AG10803 (cell line): Measurements from ENCODE around the gene BORCS5.
"Not testable (repeated sequence)": the region's sequence is repeated elsewhere in the genome, so short reads cannot be mapped to it uniquely, and the experiment has no call there.

Experiments
- DNase-seq: peaks from one replicate; pipeline ENCODE4 v3.0.0; 2010; ENCODE audit warnings: low read depth
- H3K4me3 ChIP-seq: 2 replicates; pipeline ENCODE4 v1.5.1; 2011; ENCODE audit warnings: mild to moderate bottlenecking, low read length, control low read depth
- CTCF ChIP-seq: conservative IDR thresholded peaks from 2 replicates; pipeline ENCODE4 v1.5.1; 2011; ENCODE audit warnings: mild to moderate bottlenecking, low read length, control low read depth, inconsistent platforms

BORCS5 gene

DNA sequence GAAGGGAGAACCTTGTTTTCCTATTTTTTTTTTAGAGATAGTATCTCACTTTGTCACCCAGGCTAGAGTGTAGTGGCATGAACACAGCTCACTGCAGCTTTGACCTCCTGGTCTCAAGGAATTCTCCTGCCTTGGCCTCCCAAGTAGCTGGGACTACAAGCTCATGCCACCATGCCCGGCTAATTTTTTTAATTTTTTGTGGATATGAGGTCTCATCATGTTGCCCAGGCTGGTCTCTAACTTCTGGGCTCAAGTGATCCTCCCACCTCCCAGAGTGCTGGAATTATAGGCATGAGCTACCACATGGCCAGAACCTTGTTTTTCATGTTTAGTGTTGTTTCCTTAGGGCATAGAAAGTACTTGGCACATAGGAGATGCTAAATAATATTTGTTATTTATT lies 20.4 kb upstream of the BORCS5 start:
- no peak for TF ChIP-seq CTCF
- DNase-seq: no peak
- no peak overlapping the region for H3K4me3 ChIP-seq

GRCh38 chr12:12338527-12339168 lies 18.2 kb upstream of the BORCS5 start:
- TF ChIP-seq CTCF: no peak
- no peak for DNase-seq
- no peak overlapping the region for H3K4me3 ChIP-seq

DNA sequence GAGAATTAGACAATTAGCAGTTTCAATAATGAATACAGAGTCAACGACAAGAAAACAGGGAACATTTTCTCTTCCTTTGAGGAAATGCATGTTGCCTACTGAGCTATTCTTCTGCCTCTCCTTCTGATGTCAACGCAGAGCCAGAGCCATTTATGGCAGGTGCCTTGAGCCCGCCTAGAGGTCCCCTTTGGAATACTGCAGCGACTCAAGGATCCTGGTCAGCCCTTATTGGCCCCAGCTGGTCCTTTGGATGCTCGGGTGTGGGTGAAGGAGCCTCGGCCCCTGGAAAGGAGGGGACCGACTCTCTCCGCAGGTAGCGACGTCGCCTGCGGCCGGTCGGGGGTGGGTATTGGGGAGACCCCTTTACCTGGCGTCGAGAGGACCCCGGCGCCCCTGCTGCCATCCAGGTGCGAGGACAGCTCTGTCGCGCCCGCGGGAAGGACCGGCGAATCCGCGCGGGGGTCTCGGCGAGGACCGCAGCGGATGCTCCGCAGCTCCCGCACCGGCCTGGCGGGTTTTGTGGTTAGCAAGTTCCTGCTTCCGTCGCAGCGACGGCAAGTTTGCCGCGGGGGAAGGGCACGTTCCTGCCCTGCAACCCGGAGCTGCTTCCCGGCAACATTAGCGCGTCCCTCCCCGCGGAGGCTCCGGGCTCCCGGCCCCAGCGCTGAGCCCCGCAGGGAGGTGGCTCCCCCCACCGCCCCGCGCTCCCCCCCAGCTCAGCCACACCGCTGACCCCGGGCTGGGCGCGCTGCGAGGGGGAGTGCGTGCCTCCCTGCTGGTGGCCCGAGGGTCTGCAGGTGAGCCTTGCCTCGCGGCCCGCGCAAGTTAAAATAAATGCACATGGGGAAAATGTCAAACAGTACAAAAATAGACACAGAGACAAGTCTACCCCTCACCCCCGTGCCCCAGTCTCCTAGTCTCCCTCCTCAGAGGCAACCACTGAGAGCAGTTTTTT lies 6.9 kb upstream of the BORCS5 start, which contains the start of gene MANSC1:
MANSC1 (minus strand) TSS at position 532 of the 955 bp plus-strand sequence. CDS start 6,928 bp downstream, outside the sequence.
- TF ChIP-seq CTCF: peak; percentile 33
- H3K4me3 ChIP-seq: peak within 1 kb of the TSS; percentile 68
- DNase-seq: peak; percentile 29

DNA sequence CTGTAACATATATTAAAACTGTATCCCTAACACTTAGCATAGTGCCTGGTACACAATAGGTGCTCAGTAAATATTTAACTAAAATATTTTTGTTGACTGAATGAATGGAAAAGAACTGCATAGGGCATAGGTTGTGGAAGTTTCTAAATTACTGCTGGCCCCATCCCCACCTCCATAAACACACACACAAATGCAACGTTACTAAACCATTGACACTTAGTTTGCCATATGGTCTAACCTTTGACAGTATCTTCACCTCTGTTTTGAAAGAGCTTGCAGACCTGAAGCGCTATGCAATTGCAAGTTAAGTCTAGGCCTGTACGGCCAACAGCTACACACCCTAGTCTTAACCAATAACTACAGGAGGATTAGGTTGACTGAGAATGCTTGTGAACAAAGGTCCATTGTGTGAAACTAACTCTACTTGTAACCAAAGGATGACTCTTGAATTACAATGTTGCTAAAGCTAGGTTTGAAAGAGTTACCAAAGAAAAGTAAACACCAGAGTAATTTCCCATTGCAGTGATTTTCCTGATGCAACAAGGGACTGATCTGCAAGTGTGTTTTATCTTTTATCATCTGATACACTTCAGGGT lies 5.9 kb upstream of the BORCS5 start:
- no peak overlapping the region for H3K4me3 ChIP-seq
- DNase-seq: no peak
- no peak for TF ChIP-seq CTCF

DNA sequence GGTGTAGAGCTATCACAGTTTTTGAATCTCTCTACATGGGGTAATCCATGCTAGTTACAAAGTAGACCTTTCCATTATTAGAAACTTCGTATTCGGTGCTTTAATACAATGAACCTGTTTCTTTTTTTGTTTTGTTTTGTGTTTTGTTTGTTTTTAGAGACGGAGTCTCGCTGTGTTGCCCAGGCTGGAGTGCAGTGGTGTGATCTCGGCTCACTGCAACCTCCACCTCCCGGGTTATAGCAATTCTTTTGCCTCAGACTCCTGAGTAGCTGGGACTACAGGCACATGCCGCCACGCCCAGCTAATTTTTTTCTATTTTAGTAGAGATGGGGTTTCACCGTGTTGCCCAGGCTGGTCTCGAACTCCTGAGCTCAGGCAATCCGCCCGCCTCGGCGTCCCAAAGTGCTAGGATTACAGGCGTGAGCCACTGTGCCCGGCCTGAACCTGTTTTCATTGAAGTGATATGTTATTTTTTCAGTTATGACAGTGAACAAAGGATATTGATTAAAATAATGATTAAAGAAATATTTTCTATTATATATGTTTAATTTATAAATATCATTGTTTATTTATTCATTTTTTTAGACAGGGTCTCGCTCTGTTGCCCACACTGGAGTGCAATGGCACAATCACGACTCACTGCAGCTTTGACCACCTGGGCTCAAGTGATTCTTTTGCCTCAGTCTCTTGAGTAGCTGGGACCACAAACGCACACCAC lies 5.3 kb upstream of the BORCS5 start:
- DNase-seq, H3K4me3 ChIP-seq: not testable (repeated sequence)

DNA sequence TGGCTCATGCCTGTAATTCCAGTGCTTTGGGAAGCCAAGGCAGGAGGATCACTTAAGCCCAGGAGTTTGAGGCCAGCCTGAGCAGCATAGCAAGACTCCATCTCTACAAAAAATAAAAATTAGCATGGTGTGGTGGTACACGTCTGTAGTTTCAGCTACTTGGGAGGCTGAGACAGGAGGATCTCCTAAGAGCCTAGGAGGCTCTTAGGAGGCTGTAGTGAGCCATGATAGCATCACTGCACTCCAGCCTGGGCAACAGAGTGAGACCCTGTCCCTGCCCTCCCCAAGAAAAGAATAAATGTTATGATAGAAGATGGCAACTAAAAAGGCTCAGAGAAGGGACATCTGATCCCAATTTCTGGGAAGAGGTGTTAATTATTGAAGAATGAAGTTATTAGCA lies 3.6 kb upstream of the BORCS5 start:
- DNase-seq: no peak
- TF ChIP-seq CTCF: no peak
- H3K4me3 ChIP-seq: no peak overlapping the region

- no peak overlapping the region for H3K4me3 ChIP-seq
- no peak for TF ChIP-seq CTCF
- DNase-seq: no peak
Observed at GRCh38 chr12:12353807-12354206, 3.1 kb upstream of the BORCS5 start.
